ENCODE data around the gene ABI1. TPM values are rescaled to one million over a fixed set of nuclear protein-coding genes. Genes with fewer than 3 reads are reported as not detected.
"Not testable (repeated sequence)": the region's sequence is repeated elsewhere in the genome, so short reads cannot be mapped to it uniquely, and the experiment has no call there.

The ABI1 gene
- total and polyA plus RNA-seq, 2 donors (not counting 3 experiments of a cell fraction or from before 2014, with no cell fraction given): 58.8 to 59.1 TPM

- Histone ChIP-seq H3K36me3 (ENCODE audit: control insufficient read depth in 2 of 2, extremely low read depth in 1 of 2, insufficient read depth in 2 of 2, low read length in 2 of 2) (no peaks in the 10 kb centered on the region), H3K4me2 (ENCODE audit: insufficient read depth, low read length) (no peak overlapping the region), H4K20me1 (replicated peaks; ENCODE audit: control insufficient read depth, extremely low read depth, insufficient read depth, low read length) (no peaks in the 10 kb centered on the region), H3K4me1 (ENCODE audit: control insufficient read depth, extremely low read depth, insufficient read depth, low read length) (no peaks in the 10 kb centered on the region), H3K4me3 (replicated peaks in 1 of 3; ENCODE audit: insufficient read depth in 1 of 3, low read depth in 1 of 3, low read length in 3 of 3) (no peak overlapping the region), H3K27me3 (ENCODE audit: control insufficient read depth in 2 of 2, insufficient read depth in 2 of 2, low read length in 2 of 2) (no peaks in the 10 kb centered on the region), H3K9ac (replicated peaks; ENCODE audit: extremely low read depth, insufficient read depth, low read length) (no peak overlapping the region), H2AFZ (ENCODE audit: low read depth, low read length) (no peak overlapping the region), H3K9me1 (replicated peaks; ENCODE audit: control insufficient read depth, extremely low read depth, insufficient read depth, low read length) (no peaks in the 10 kb centered on the region), H3K9me3 (replicated peaks; ENCODE audit: control insufficient read depth, insufficient read depth, low read length) (no peaks in the 10 kb centered on the region), H3K79me2 (ENCODE audit: control insufficient read depth, insufficient read depth, low read length) (no peaks in the 10 kb centered on the region), H3K27ac (ENCODE audit: insufficient read depth, low read depth, low read length) (no peak overlapping the region)
- dilution Hi-C loops (cut with MboI; ENCODE audit: extremely low pct_ligation_motif_present, low sequenced_read_pairs) (no loop called here), intact Hi-C loops (cut with micrococcal nuclease) (no loop called here)
- BruUV-seq (replicated peaks): no TSS peak
- CTCF ChIA-PET: no interaction called here
- POLR2A ChIA-PET: no interaction called here
- no peak for FAIRE-seq
- no peak for DNase-seq (ENCODE audit: low read depth, low spot score)
- TF ChIP-seq FOS (IDR thresholded peaks at IDR 0.05; ENCODE audit: borderline replicate concordance, insufficient read depth, low read length) (no peak), GATA2 (IDR thresholded peaks at IDR 0.05; ENCODE audit: insufficient read depth, insufficient read length, low read depth, low read length) (no peak), POLR2AphosphoS5 (IDR thresholded peaks at IDR 0.05; ENCODE audit: insufficient read depth, low read depth, low read length) (no peak)
Observed at GRCh38 chr10:26903431-26904217, 42.9 kb upstream of the ABI1 start.

GRCh38 chr10:26892306-26892923 is 31.7 kb upstream of the ABI1 start:
- H2AFZ ChIP-seq (ENCODE audit: low read depth, low read length); dilution Hi-C loops (cut with MboI; ENCODE audit: extremely low pct_ligation_motif_present, low sequenced_read_pairs); DNase-seq (ENCODE audit: low read depth, low spot score); H4K20me1 ChIP-seq (replicated peaks; ENCODE audit: control insufficient read depth, extremely low read depth, insufficient read depth, low read length); H3K27ac ChIP-seq (ENCODE audit: insufficient read depth, low read depth, low read length); H3K4me3 ChIP-seq (replicated peaks in 1 of 3; ENCODE audit: insufficient read depth in 1 of 3, low read depth in 1 of 3, low read length in 3 of 3); H3K9ac ChIP-seq (replicated peaks; ENCODE audit: extremely low read depth, insufficient read depth, low read length); H3K4me2 ChIP-seq (ENCODE audit: insufficient read depth, low read length); CTCF ChIA-PET; H3K79me2 ChIP-seq (ENCODE audit: control insufficient read depth, insufficient read depth, low read length); H3K36me3 ChIP-seq (ENCODE audit: control insufficient read depth in 2 of 2, extremely low read depth in 1 of 2, insufficient read depth in 2 of 2, low read length in 2 of 2); FAIRE-seq; H3K27me3 ChIP-seq (ENCODE audit: control insufficient read depth in 2 of 2, insufficient read depth in 2 of 2, low read length in 2 of 2); H3K9me1 ChIP-seq (replicated peaks; ENCODE audit: control insufficient read depth, extremely low read depth, insufficient read depth, low read length); BruUV-seq (replicated peaks); POLR2A ChIA-PET; H3K9me3 ChIP-seq (replicated peaks; ENCODE audit: control insufficient read depth, insufficient read depth, low read length); H3K4me1 ChIP-seq (ENCODE audit: control insufficient read depth, extremely low read depth, insufficient read depth, low read length): not testable (repeated sequence)
- intact Hi-C loops (cut with micrococcal nuclease): loop anchor here (5.0 kb wide), 1 partner anchor 210 kb away; the partner anchor contains the start of gene ANKRD26
